Common myeloid progenitor, CD34-positive (primary cell): ENCODE data around the gene TFEB.
"Not testable (repeated sequence)": the region's sequence is repeated elsewhere in the genome, so short reads cannot be mapped to it uniquely, and the experiment has no call there.

ENCODE experiments used
- CTCF ChIA-PET: fragments of 350-600 bp; sonication (Branson Sonifier 250); formaldehyde crosslinking; loops from one replicate; lab custom pipeline; 2021; ENCODE audit warnings: antibody characterized with exemption; lab: Charles Lee
- POLR2A ChIA-PET: fragments of 350-600 bp; sonication (Branson Sonifier 250); formaldehyde crosslinking; loops from one replicate; lab custom pipeline; 2021; ENCODE audit warnings: antibody characterized with exemption; lab: Charles Lee
- DNase-seq, 3 donors: peaks; one replicate each; pipeline versions ENCODE4 v3.0.0 to v3.0.0-alpha.2; 2013
- H3K27ac ChIP-seq, 2 experiments: 1 replicate in 1 of 2; 2 replicates in 1 of 2; pipeline ENCODE4 v1.7.0; 2013; ENCODE audit warnings: inconsistent platforms in 2 of 2, low read length in 2 of 2, mild to moderate bottlenecking in 2 of 2, low read depth in 1 of 2, moderate library complexity in 1 of 2; ENCODE audit not compliant: severe bottlenecking in 2 of 2, insufficient read depth in 1 of 2, poor library complexity in 1 of 2
- H3K27me3 ChIP-seq, 5 experiments: replicated peaks in 2 of 5; 1 replicate in 3 of 5; 2 replicates in 2 of 5; pipeline versions ENCODE4 v1.6.1 to v1.7.0; 2013; ENCODE audit warnings: low read length in 4 of 5, mild to moderate bottlenecking in 2 of 5, moderate library complexity in 2 of 5, inconsistent platforms in 1 of 5; ENCODE audit not compliant: insufficient read depth in 5 of 5, control insufficient read depth in 4 of 5
- H3K36me3 ChIP-seq, 4 experiments: 1 replicate in 2 of 4; 2 replicates in 2 of 4; pipeline versions ENCODE4 v1.6.1 to v1.7.0; 2013; ENCODE audit warnings: low read length in 3 of 4, control low read depth in 1 of 4, mild to moderate bottlenecking in 1 of 4; ENCODE audit not compliant: control insufficient read depth in 4 of 4, insufficient read depth in 4 of 4
- H3K4me1 ChIP-seq, 4 experiments: 1 replicate in 3 of 4; 2 replicates in 1 of 4; pipeline versions ENCODE4 v1.6.1 to v1.7.1; 2013; ENCODE audit warnings: low read length in 3 of 4, mild to moderate bottlenecking in 3 of 4, control low read depth in 1 of 4, inconsistent platforms in 1 of 4, moderate library complexity in 1 of 4; ENCODE audit not compliant: control insufficient read depth in 4 of 4, insufficient read depth in 4 of 4; ENCODE audit errors: control extremely low read depth in 1 of 4
- H3K4me3 ChIP-seq, 7 experiments: 1 replicate in 4 of 7; 2 replicates in 3 of 7; pipeline versions ENCODE4 v1.5.1 to v1.7.0; 2013; ENCODE audit warnings: mild to moderate bottlenecking in 7 of 7, low read length in 6 of 7, moderate library complexity in 6 of 7, inconsistent platforms in 2 of 7, low read depth in 2 of 7, control low read depth in 1 of 7; ENCODE audit not compliant: insufficient read depth in 4 of 7, control insufficient read depth in 1 of 7; ENCODE audit errors: extremely low read depth in 1 of 7
- H3K9me3 ChIP-seq, 5 experiments: 1 replicate in 4 of 5; 2 replicates in 1 of 5; pipeline versions ENCODE4 v1.6.1 to v1.7.1; 2013; ENCODE audit warnings: low read length in 4 of 5, mild to moderate bottlenecking in 2 of 5, inconsistent platforms in 1 of 5, low read depth in 1 of 5, moderate library complexity in 1 of 5; ENCODE audit not compliant: control insufficient read depth in 4 of 5, insufficient read depth in 2 of 5; ENCODE audit errors: control extremely low read depth in 1 of 5
- WGBS: methylation state at CpG from one replicate; pipeline ENCODE4 v1.1.5; 2013; ENCODE audit not compliant: insufficient coverage; 5-methylcytosine and 5-hydroxymethylcytosine counted together

Gene TFEB

DNA sequence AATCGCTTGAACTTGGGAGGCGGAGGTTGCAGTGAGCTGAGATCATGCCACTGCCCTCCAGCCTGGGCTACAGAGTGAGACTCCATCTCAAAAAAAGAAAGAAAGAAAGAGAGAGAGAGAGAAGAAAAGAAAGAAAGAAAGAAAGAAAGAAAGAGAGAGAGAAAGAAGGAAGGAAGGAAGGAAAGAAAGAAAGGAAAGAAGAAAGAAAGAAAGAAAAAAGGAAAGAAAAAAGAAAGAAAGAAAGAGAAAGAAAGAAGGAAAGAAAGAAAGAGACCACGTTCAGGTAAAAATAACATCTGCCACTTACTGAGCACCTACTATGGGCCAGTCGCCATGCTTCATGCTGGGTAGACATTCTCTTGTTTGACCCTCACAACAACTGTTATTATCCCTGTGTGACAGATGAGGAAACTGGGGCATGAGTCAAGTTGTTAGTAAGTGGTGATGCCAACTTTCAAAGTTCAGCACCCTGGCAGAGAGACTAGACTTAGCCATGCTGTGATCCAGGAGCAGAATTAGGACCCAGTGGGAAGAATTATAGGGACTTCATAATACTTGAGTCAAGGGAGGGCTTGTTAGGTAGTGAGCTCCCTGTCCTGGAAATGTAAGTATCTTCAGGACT is 30.7 kb upstream of the TFEB start:
- H3K27ac ChIP-seq, H3K9me3 ChIP-seq, H3K27me3 ChIP-seq, DNase-seq, H3K4me3 ChIP-seq: not testable (repeated sequence)
- ChIA-PET CTCF (interaction anchor here (0.5 to 4.1 kb wide), 4 partner anchors 10 to 57 kb away, joined by 3 to 16 read pairs (median 3); no protein-coding TSS in a partner anchor), POLR2A (interaction anchor here (1.7 kb wide), 1 partner anchor 31 kb away, joined by 4 read pairs; the partner anchor contains the start of gene TFEB)
- H3K36me3 ChIP-seq, result peaks cover 0 to 11% (median 6%) of the 10 kb centered on the region in 4 experiments
- WGBS, result 94% methylated on average over 2 of the region's 4 CpGs
- peaks cover 6 to 46% (median 36%) of the 10 kb centered on the region in 4 experiments for H3K4me1 ChIP-seq

DNA sequence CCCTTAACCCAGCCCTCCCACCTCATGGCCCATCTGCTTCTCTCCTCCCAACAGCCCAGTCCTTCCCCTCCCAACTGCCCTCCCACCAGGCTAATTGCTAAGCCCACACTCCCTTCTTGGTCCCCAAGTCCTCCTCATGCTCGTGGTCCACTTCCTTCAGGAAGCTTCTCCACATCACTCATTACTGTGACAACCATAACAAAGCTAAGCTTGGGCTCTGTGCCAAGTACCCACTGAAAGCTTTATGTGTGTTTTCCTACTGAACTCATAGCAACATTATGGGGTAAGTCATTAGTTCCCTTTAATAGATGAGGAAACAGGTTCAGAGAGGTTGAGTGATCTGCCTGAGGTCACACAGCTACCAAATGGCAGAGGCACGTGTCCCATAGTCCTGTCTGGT is 28.1 kb upstream of the TFEB start:
- Histone ChIP-seq H3K27ac (no peak overlapping the region), H3K36me3 (no peaks in the 10 kb centered on the region), H3K27me3 (no peaks in the 10 kb centered on the region), H3K4me1 (peaks cover 6 to 36% (median 25%) of the 10 kb centered on the region in 4 experiments), H3K4me3 (no peak overlapping the region), H3K9me3 (no peaks in the 10 kb centered on the region)
- peak in 2 of 3 donors; percentile 76 to 80 for DNase-seq
- ChIA-PET POLR2A (no interaction called here), CTCF (interaction anchor here (1.0 to 4.1 kb wide), 3 partner anchors 9 to 27 kb away, joined by 3 to 16 read pairs (median 4); no protein-coding TSS in a partner anchor)
- 22% methylated on average over 1 of the region's 2 CpGs for WGBS

DNA sequence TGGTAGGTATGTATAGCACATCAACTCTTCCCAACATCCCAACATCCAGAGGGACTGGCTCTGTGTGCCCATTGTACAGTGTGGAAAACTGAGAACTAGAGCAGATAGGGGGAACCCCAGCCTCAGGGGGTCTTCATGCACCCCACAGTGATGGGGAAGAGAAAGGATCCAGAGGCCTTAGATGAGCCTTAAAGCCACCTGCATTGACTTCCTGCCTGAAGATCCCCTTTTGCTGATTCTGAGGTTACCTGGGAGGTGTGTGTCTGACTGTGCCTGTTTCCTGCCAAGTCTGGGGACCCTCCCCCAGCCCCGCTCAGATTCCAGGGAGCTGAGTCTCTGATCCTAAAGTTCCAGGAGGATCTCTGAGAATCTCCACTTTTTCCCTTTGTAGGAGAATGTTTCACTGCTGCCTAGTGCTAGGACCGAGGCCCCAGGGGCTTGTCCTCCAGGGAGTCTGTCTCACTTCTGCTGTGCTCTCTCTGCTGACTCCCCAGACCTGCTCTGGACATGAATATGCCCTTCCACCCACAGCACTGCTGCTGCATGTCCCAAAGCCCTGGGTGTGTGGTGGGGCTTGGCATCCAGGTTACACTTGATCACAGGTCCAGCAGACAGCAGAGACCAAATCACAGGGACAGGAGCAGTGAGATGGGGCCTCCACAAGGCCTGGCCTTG is 24.6 kb upstream of the TFEB start:
- Histone ChIP-seq H3K27me3 (no peaks in the 10 kb centered on the region), H3K4me3 (no peak overlapping the region), H3K9me3 (no peaks in the 10 kb centered on the region), H3K27ac (no peak overlapping the region), H3K36me3 (no peaks in the 10 kb centered on the region), H3K4me1 (peaks cover 0 to 18% (median 5%) of the 10 kb centered on the region in 4 experiments)
- DNase-seq, result no peak
- ChIA-PET POLR2A (no interaction called here), CTCF (interaction anchor here (1.0 to 1.5 kb wide), 3 partner anchors 12 to 61 kb away, joined by 3 to 5 read pairs (median 3); no protein-coding TSS in a partner anchor)
- WGBS, result 100% methylated on average over 2 of the region's 2 CpGs

DNA sequence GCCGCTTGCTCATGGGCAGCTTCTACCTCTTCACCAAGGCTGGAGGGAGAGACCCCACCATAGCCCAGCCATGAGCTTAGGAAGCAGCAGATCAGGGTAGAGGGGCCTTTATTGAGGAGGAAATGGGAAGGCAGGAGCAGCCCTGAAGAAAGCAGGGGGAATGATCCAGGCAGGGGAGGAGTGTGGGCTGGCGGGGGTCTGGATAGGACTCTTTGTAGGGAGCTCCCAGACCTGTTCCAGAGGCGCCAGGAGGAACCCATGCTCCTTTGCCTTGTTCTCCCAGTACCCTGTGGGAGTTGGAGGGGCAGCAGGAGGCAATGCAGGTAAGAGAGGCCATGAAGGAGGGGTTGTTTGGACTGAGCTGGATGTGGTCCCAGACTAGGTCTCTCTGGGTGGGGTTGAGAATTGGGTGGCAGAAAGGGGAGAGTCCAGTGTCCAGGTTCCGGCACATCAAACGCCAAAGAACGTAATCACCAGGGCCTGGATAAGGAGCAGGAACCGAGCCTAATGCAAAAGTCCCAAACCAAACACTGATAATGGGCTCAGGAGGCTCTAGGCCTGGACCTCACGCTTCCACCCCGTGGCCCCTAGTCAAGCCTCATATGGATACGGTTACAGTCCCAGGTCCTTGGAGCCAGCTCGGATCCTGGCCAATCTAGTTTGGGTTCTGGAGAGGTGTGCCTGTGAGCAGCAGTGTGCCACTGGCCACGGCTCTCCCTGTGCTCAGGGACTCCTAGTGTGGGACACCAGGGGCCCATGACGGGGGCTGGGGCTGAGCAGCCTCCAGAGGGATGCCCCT is 23.9 kb upstream of the TFEB start:
- ChIA-PET CTCF (interaction anchor here (0.7 to 1.5 kb wide), 5 partner anchors 9 to 60 kb away, joined by 3 to 5 read pairs (median 3); no protein-coding TSS in a partner anchor), POLR2A (no interaction called here)
- H3K4me3 ChIP-seq, result no peak overlapping the region
- H3K36me3 ChIP-seq, result no peaks in the 10 kb centered on the region
- WGBS, result 95% methylated on average over 11 of the region's 13 CpGs
- peaks cover 0 to 18% (median 5%) of the 10 kb centered on the region in 4 experiments for H3K4me1 ChIP-seq
- no peak for DNase-seq
- no peak overlapping the region for H3K27ac ChIP-seq
- H3K27me3 ChIP-seq, result no peaks in the 10 kb centered on the region
- no peaks in the 10 kb centered on the region for H3K9me3 ChIP-seq

DNA sequence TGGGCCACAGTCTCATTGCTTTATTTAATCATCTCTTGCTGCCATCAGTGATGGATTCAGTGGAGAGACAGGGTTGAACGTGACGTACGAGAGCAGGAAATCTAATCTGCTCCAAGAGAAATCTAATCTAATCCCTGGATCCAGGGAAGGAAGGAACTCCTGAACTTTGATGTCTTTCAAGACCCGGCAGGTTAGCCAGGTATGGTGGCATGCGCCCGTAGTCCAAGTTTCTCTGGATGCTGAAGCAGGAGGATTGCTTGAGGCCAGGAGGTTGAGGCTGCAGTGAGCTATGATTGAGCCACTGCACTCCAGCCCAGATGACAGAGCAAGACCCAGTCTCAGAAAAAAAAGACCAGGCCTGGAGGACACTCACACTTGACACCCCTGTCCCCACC is 23.2 kb upstream of the TFEB start:
- no peak for DNase-seq
- no peak overlapping the region for H3K27ac ChIP-seq
- H3K27me3 ChIP-seq, result peaks cover 0 to 4% (median 0%) of the 10 kb centered on the region in 5 experiments
- CTCF ChIA-PET, result interaction anchor here (0.7 to 1.2 kb wide), 4 partner anchors 10 to 27 kb away, joined by 3 read pairs; no protein-coding TSS in a partner anchor
- H3K4me3 ChIP-seq, result no peak overlapping the region
- peaks cover 0 to 11% (median 3%) of the 10 kb centered on the region in 4 experiments for H3K4me1 ChIP-seq
- H3K36me3 ChIP-seq, result no peaks in the 10 kb centered on the region
- no peaks in the 10 kb centered on the region for H3K9me3 ChIP-seq
- POLR2A ChIA-PET, result no interaction called here
- 100% methylated on average over 6 of the region's 6 CpGs for WGBS

DNA sequence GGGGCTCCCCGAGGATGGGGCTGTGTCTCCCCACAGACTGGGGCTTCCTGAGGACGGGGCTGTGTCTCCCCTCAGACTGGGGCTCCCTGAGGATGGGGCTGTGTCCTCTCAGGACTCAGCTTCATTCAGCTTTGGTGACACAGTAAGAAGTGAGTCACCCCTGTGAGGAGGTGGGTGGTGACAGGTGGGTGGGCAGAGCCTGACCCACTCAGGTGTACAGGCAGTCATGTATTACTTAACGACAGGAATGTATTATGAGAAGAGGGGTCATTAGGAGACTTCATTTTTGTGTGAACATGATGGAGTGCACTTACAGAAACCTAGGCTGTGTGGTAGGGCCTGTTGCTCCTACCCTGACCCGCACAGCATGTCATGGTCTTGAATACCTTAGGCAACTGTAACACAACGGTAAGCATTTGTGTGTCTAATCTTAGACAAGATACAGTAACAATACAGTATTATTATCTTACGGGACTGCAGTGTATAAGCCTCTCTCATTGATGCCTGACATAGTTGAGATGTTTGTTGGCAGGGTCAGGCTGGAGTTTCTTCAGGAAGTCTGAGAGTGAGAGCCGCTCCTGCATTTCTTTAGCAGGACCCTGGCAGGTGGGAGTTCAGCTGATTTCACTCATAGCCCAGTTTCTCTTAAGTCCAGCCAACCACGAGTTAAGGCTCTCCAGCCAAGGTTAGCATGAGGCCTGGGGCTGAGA is 22.7 kb upstream of the TFEB start:
- peaks cover 0 to 4% (median 0%) of the 10 kb centered on the region in 5 experiments for H3K27me3 ChIP-seq
- H3K4me1 ChIP-seq, result peaks cover 0 to 6% (median 2%) of the 10 kb centered on the region in 4 experiments
- ChIA-PET POLR2A (no interaction called here), CTCF (interaction anchor here (0.7 to 3.0 kb wide), 3 partner anchors 11 to 28 kb away, joined by 3 to 11 read pairs (median 3); no protein-coding TSS in a partner anchor)
- DNase-seq, result no peak
- H3K27ac ChIP-seq, result no peak overlapping the region
- 95% methylated on average over 3 of the region's 8 CpGs for WGBS
- H3K36me3 ChIP-seq, result no peaks in the 10 kb centered on the region
- H3K4me3 ChIP-seq, result no peak overlapping the region
- H3K9me3 ChIP-seq, result no peaks in the 10 kb centered on the region
